Lower leg skin (tissue), 3 donors: ENCODE data around the gene CHD6.

ENCODE experiments used
- CTCF ChIP-seq, 3 donors: fragments of 450-650 bp; IDR thresholded peaks; one replicate each; pipeline ENCODE4 v1.5.1; 2016; ENCODE audit warnings: antibody characterized with exemption in 3 of 3, mild to moderate bottlenecking in 3 of 3, moderate library complexity in 2 of 3
- POLR2A ChIP-seq, 2 donors: fragments of 450-650 bp; IDR thresholded peaks; one replicate each; pipeline ENCODE4 v1.6.1; 2016 to 2017; ENCODE audit warnings: antibody characterized with exemption in 2 of 2, mild to moderate bottlenecking in 1 of 2, moderate library complexity in 1 of 2

- TF ChIP-seq CTCF (IDR thresholded peaks at IDR 0.05) = no peak
- TF ChIP-seq POLR2A (IDR thresholded peaks at IDR 0.05) = no peak
These were observed 79.2 kb downstream of the CHD6 start for GRCh38 chr20:41538810-41539596.
